ENCODE measurements around the gene KRI1.
"Not testable (repeated sequence)": the region's sequence is repeated elsewhere in the genome, so short reads cannot be mapped to it uniquely, and the experiment has no call there.

Gene KRI1

GRCh38 chr19:10593148-10593547 lies 27.3 kb upstream of the KRI1 start:
- no peaks in the 10 kb centered on the region for H3K9me3 ChIP-seq (ENCODE audit: control insufficient read depth, low read length)
- no peak for DNase-seq (ENCODE audit: low read depth)
- no peak overlapping the region for H3K4me3 ChIP-seq (ENCODE audit: low read length)
- H3K36me3 ChIP-seq (ENCODE audit: control insufficient read depth, insufficient read depth, low read length, severe bottlenecking) = no peaks in the 10 kb centered on the region
- H3K9ac ChIP-seq (ENCODE audit: low read length) = no peak overlapping the region
- peaks cover 5% of the 10 kb centered on the region for H3K27me3 ChIP-seq (replicated peaks; ENCODE audit: control insufficient read depth, insufficient read depth, low read length)
- peaks cover 11% of the 10 kb centered on the region for H3K4me1 ChIP-seq (ENCODE audit: control insufficient read depth, insufficient read depth, low read length)

DNA sequence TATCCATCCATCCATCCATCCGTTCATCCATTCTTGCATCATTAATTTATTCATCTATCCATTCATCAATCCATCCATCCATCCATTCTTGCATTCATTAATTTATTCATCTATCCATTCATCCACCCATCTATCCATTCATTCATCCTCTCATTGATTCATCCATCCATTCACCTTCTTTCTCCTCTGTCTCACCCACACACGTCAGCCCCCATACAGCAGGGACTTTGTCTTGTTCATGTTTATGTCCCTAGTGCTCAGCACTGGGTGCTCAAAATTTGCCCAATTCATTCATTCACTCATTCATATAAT lies 22.0 kb upstream of the KRI1 start:
- Histone ChIP-seq H3K9me3 (ENCODE audit: control insufficient read depth, low read length) (no peaks in the 10 kb centered on the region), H3K9ac (ENCODE audit: low read length) (no peak overlapping the region), H3K4me3 (ENCODE audit: low read length) (no peak overlapping the region), H3K36me3 (ENCODE audit: control insufficient read depth, insufficient read depth, low read length, severe bottlenecking) (no peaks in the 10 kb centered on the region), H3K4me1 (ENCODE audit: control insufficient read depth, insufficient read depth, low read length) (no peaks in the 10 kb centered on the region), H3K27me3 (replicated peaks; ENCODE audit: control insufficient read depth, insufficient read depth, low read length) (peaks cover 16% of the 10 kb centered on the region)
- no peak for DNase-seq (ENCODE audit: low read depth)

GRCh38 chr19:10587022-10587838 lies 21.4 kb upstream of the KRI1 start, which contains the start of gene AP1M2:
TSS of gene AP1M2 (minus strand) at chr19:10587312. CDS start at chr19:10587231, 81 bp downstream.
- Histone ChIP-seq H3K27me3 (replicated peaks; ENCODE audit: control insufficient read depth, insufficient read depth, low read length) (peaks cover 16% of the 10 kb centered on the region), H3K4me3 (ENCODE audit: low read length) (no peak within 1 kb of the TSS), H3K9ac (ENCODE audit: low read length) (no peak within 1 kb of the TSS), H3K36me3 (ENCODE audit: control insufficient read depth, insufficient read depth, low read length, severe bottlenecking) (no peaks in the 10 kb centered on the region), H3K9me3 (ENCODE audit: control insufficient read depth, low read length) (no peaks in the 10 kb centered on the region), H3K4me1 (ENCODE audit: control insufficient read depth, insufficient read depth, low read length) (no peaks in the 10 kb centered on the region)
- no peak for DNase-seq (ENCODE audit: low read depth)

GRCh38 chr19:10586396-10586795 lies 20.6 kb upstream of the KRI1 start:
- Histone ChIP-seq H3K4me1 (ENCODE audit: control insufficient read depth, insufficient read depth, low read length) (peaks cover under 1% of the 10 kb centered on the region), H3K9ac (ENCODE audit: low read length) (no peak overlapping the region), H3K36me3 (ENCODE audit: control insufficient read depth, insufficient read depth, low read length, severe bottlenecking) (no peaks in the 10 kb centered on the region), H3K27me3 (replicated peaks; ENCODE audit: control insufficient read depth, insufficient read depth, low read length) (peaks cover 21% of the 10 kb centered on the region), H3K4me3 (ENCODE audit: low read length) (no peak overlapping the region), H3K9me3 (ENCODE audit: control insufficient read depth, low read length) (no peaks in the 10 kb centered on the region)
- DNase-seq (ENCODE audit: low read depth) = no peak

GRCh38 chr19:10583036-10583776 lies 17.4 kb upstream of the KRI1 start:
- peaks cover 4% of the 10 kb centered on the region for H3K4me1 ChIP-seq (ENCODE audit: control insufficient read depth, insufficient read depth, low read length)
- H3K9me3 ChIP-seq (ENCODE audit: control insufficient read depth, low read length) = no peaks in the 10 kb centered on the region
- DNase-seq (ENCODE audit: low read depth) = no peak
- no peak overlapping the region for H3K4me3 ChIP-seq (ENCODE audit: low read length)
- H3K27me3 ChIP-seq (replicated peaks; ENCODE audit: control insufficient read depth, insufficient read depth, low read length) = peaks cover 22% of the 10 kb centered on the region
- no peak overlapping the region for H3K9ac ChIP-seq (ENCODE audit: low read length)
- H3K36me3 ChIP-seq (ENCODE audit: control insufficient read depth, insufficient read depth, low read length, severe bottlenecking) = no peaks in the 10 kb centered on the region

DNA sequence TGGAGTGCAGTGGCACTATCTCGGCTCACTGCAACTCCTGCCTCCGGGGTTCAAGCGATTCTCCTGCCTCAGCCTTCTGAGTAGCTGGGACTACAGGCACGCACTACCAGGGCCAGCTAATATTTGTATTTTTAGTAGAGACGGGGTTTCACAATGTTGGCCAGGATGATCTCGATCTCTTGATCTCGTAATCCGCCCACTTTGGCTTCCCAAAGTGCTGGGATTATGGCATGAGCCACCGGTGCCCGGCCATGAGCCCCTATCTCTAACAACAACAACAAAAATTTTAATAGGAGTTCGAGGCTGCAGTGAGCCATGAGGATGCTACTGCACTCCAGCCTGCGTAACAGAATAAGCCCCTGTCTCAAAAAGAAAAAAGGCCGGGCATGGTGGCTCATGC lies 16.3 kb upstream of the KRI1 start:
- DNase-seq (ENCODE audit: low read depth) = no peak
- no peak overlapping the region for H3K4me3 ChIP-seq (ENCODE audit: low read length)
- H3K27me3 ChIP-seq (replicated peaks; ENCODE audit: control insufficient read depth, insufficient read depth, low read length) = peaks cover 10% of the 10 kb centered on the region
- H3K4me1 ChIP-seq (ENCODE audit: control insufficient read depth, insufficient read depth, low read length) = peaks cover 4% of the 10 kb centered on the region
- no peaks in the 10 kb centered on the region for H3K9me3 ChIP-seq (ENCODE audit: control insufficient read depth, low read length)
- H3K36me3 ChIP-seq (ENCODE audit: control insufficient read depth, insufficient read depth, low read length, severe bottlenecking) = no peaks in the 10 kb centered on the region
- H3K9ac ChIP-seq (ENCODE audit: low read length) = no peak overlapping the region

GRCh38 chr19:10580979-10581631 lies 15.3 kb upstream of the KRI1 start:
- DNase-seq (ENCODE audit: low read depth) = peak; percentile 98
- Histone ChIP-seq H3K36me3 (ENCODE audit: control insufficient read depth, insufficient read depth, low read length, severe bottlenecking) (no peaks in the 10 kb centered on the region), H3K9ac (ENCODE audit: low read length) (no peak overlapping the region), H3K9me3 (ENCODE audit: control insufficient read depth, low read length) (no peaks in the 10 kb centered on the region), H3K4me3 (ENCODE audit: low read length) (no peak overlapping the region), H3K4me1 (ENCODE audit: control insufficient read depth, insufficient read depth, low read length) (peaks cover 4% of the 10 kb centered on the region), H3K27me3 (replicated peaks; ENCODE audit: control insufficient read depth, insufficient read depth, low read length) (peaks cover 6% of the 10 kb centered on the region)

DNA sequence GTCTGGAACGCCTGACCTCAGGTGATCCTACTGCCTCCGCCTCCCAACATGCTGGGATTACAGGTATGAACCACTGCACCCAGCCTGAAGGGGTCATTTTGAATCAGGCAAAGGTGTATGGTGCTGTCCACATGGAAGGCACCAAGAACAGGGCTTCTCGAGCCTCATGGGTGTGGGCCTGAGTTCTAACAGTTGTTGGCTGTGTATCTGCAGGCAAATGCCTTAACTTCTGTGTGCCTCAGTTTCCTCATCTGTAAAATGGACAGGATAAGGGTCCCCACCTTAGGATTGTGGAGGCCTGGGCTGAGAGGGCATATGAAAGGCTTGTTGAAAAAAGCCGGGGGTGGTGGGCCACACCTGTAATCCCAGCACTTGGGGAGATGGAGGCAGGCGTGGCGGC lies 12.1 kb upstream of the KRI1 start:
- Histone ChIP-seq H3K4me3 (ENCODE audit: low read length) (no peak overlapping the region), H3K4me1 (ENCODE audit: control insufficient read depth, insufficient read depth, low read length) (peaks cover 4% of the 10 kb centered on the region), H3K9me3 (ENCODE audit: control insufficient read depth, low read length) (no peaks in the 10 kb centered on the region), H3K27me3 (replicated peaks; ENCODE audit: control insufficient read depth, insufficient read depth, low read length) (peaks cover 6% of the 10 kb centered on the region), H3K36me3 (ENCODE audit: control insufficient read depth, insufficient read depth, low read length, severe bottlenecking) (no peaks in the 10 kb centered on the region), H3K9ac (ENCODE audit: low read length) (no peak overlapping the region)
- no peak for DNase-seq (ENCODE audit: low read depth)

- DNase-seq (ENCODE audit: low read depth) = no peak
- no peaks in the 10 kb centered on the region for H3K9me3 ChIP-seq (ENCODE audit: control insufficient read depth, low read length)
- H3K27me3 ChIP-seq (replicated peaks; ENCODE audit: control insufficient read depth, insufficient read depth, low read length) = no peaks in the 10 kb centered on the region
- no peaks in the 10 kb centered on the region for H3K36me3 ChIP-seq (ENCODE audit: control insufficient read depth, insufficient read depth, low read length, severe bottlenecking)
- no peak overlapping the region for H3K4me3 ChIP-seq (ENCODE audit: low read length)
- no peaks in the 10 kb centered on the region for H3K4me1 ChIP-seq (ENCODE audit: control insufficient read depth, insufficient read depth, low read length)
- no peak overlapping the region for H3K9ac ChIP-seq (ENCODE audit: low read length)
Measured at GRCh38 chr19:10575011-10575716, 9.4 kb upstream of the KRI1 start.

- no peak overlapping the region for H3K4me3 ChIP-seq (ENCODE audit: low read length)
- H3K36me3 ChIP-seq (ENCODE audit: control insufficient read depth, insufficient read depth, low read length, severe bottlenecking) = no peaks in the 10 kb centered on the region
- peaks cover 1% of the 10 kb centered on the region for H3K4me1 ChIP-seq (ENCODE audit: control insufficient read depth, insufficient read depth, low read length)
- no peak for DNase-seq (ENCODE audit: low read depth)
- no peaks in the 10 kb centered on the region for H3K27me3 ChIP-seq (replicated peaks; ENCODE audit: control insufficient read depth, insufficient read depth, low read length)
- no peak overlapping the region for H3K9ac ChIP-seq (ENCODE audit: low read length)
- no peaks in the 10 kb centered on the region for H3K9me3 ChIP-seq (ENCODE audit: control insufficient read depth, low read length)
Measured at GRCh38 chr19:10574462-10574861, 8.7 kb upstream of the KRI1 start.

GRCh38 chr19:10573793-10574192 lies 8.0 kb upstream of the KRI1 start:
- not testable (repeated sequence) for H3K9ac ChIP-seq (ENCODE audit: low read length); DNase-seq (ENCODE audit: low read depth); H3K9me3 ChIP-seq (ENCODE audit: control insufficient read depth, low read length); H3K36me3 ChIP-seq (ENCODE audit: control insufficient read depth, insufficient read depth, low read length, severe bottlenecking); H3K4me3 ChIP-seq (ENCODE audit: low read length); H3K27me3 ChIP-seq (replicated peaks; ENCODE audit: control insufficient read depth, insufficient read depth, low read length); H3K4me1 ChIP-seq (ENCODE audit: control insufficient read depth, insufficient read depth, low read length)
